KMS-11 (cell line): ENCODE data around the gene AUTS2.

Experiments used
- H2AFZ ChIP-seq: fragments of 200-600 bp; sonication (generic); 2 replicates; pipeline ENCODE4 v1.6.1; 2016; ENCODE audit warnings: antibody characterized with exemption, mixed run types, low read depth
- H3K27ac ChIP-seq: fragments of 200-600 bp; sonication (generic); 2 replicates; pipeline ENCODE4 v1.6.1; 2016; ENCODE audit warnings: mild to moderate bottlenecking, mixed run types
- H3K27me3 ChIP-seq: fragments of 200-600 bp; sonication (generic); 2 replicates; pipeline ENCODE4 v1.6.1; 2017; ENCODE audit warnings: mild to moderate bottlenecking, low read depth, mixed run types, moderate library complexity; ENCODE audit not compliant: insufficient read depth
- H3K36me3 ChIP-seq: fragments of 200-600 bp; sonication (generic); 2 replicates; pipeline ENCODE4 v1.6.1; 2017; ENCODE audit warnings: mild to moderate bottlenecking, mixed run types; ENCODE audit not compliant: insufficient read depth
- H3K4me1 ChIP-seq: fragments of 200-600 bp; sonication (generic); 2 replicates; pipeline ENCODE4 v1.6.1; 2016; ENCODE audit warnings: mild to moderate bottlenecking, low read depth, mixed run types; ENCODE audit not compliant: poor library complexity, severe bottlenecking
- H3K4me2 ChIP-seq: fragments of 200-600 bp; sonication (generic); 2 replicates; pipeline ENCODE4 v1.7.0; 2016; ENCODE audit warnings: mild to moderate bottlenecking, mixed run types
- H3K4me3 ChIP-seq: fragments of 200-600 bp; sonication (generic); IDR thresholded peaks from 2 replicates; pipeline ENCODE4 v1.6.1; 2017; ENCODE audit warnings: low read depth, low read length, mixed read lengths; ENCODE audit not compliant: insufficient read depth
- H3K79me2 ChIP-seq: fragments of 200-600 bp; sonication (generic); 2 replicates; pipeline ENCODE4 v1.6.1; 2016; ENCODE audit warnings: low read depth, mixed run types; ENCODE audit not compliant: insufficient read depth
- H3K9ac ChIP-seq: fragments of 200-600 bp; sonication (generic); 2 replicates; pipeline ENCODE4 v1.6.1; 2016; ENCODE audit warnings: mild to moderate bottlenecking, mixed run types
- H4K20me1 ChIP-seq: fragments of 200-600 bp; sonication (generic); 2 replicates; pipeline ENCODE4 v1.6.1; 2016; ENCODE audit warnings: mild to moderate bottlenecking, mixed run types; ENCODE audit not compliant: insufficient read depth
- CTCF ChIP-seq: fragments of 200-600 bp; sonication (generic); conservative IDR thresholded peaks from 2 replicates; pipeline ENCODE4 v1.6.1; 2017; ENCODE audit warnings: low read depth, mild to moderate bottlenecking, antibody characterized with exemption, low read length, moderate library complexity, mixed read lengths

The AUTS2 gene

GRCh38 chr7:70487428-70487827 is 889.2 kb downstream of the AUTS2 start:
- Histone ChIP-seq H3K27ac (no peak overlapping the region), H3K4me3 (no peak overlapping the region), H2AFZ (no peak overlapping the region), H3K4me1 (peaks cover 4% of the 10 kb centered on the region), H3K79me2 (no peaks in the 10 kb centered on the region), H3K36me3 (no peaks in the 10 kb centered on the region), H3K4me2 (no peak overlapping the region), H3K9ac (no peak overlapping the region), H3K27me3 (no peaks in the 10 kb centered on the region), H4K20me1 (no peaks in the 10 kb centered on the region)
- no peak for TF ChIP-seq CTCF

- Histone ChIP-seq H4K20me1 (no peaks in the 10 kb centered on the region), H3K79me2 (no peaks in the 10 kb centered on the region), H3K27ac (no peak overlapping the region), H2AFZ (no peak overlapping the region), H3K9ac (no peak overlapping the region), H3K27me3 (no peaks in the 10 kb centered on the region), H3K4me2 (no peak overlapping the region), H3K4me3 (no peak overlapping the region), H3K4me1 (peaks cover 4% of the 10 kb centered on the region), H3K36me3 (no peaks in the 10 kb centered on the region)
- no peak for TF ChIP-seq CTCF
These were observed 889.6 kb downstream of the AUTS2 start for GRCh38 chr7:70487886-70488285.

- no peaks in the 10 kb centered on the region for H4K20me1 ChIP-seq
- H3K27ac ChIP-seq: no peak overlapping the region
- no peak for TF ChIP-seq CTCF
- H3K9ac ChIP-seq: no peak overlapping the region
- no peaks in the 10 kb centered on the region for H3K79me2 ChIP-seq
- H3K4me3 ChIP-seq: no peak overlapping the region
- peaks cover 4% of the 10 kb centered on the region for H3K4me1 ChIP-seq
- H3K27me3 ChIP-seq: no peaks in the 10 kb centered on the region
- H3K36me3 ChIP-seq: no peaks in the 10 kb centered on the region
- no peak overlapping the region for H2AFZ ChIP-seq
- H3K4me2 ChIP-seq: no peak overlapping the region
These were observed 891.5 kb downstream of the AUTS2 start for GRCh38 chr7:70489813-70490212.

- peaks cover 4% of the 10 kb centered on the region for H3K4me1 ChIP-seq
- no peaks in the 10 kb centered on the region for H3K27me3 ChIP-seq
- H2AFZ ChIP-seq: no peak overlapping the region
- no peak overlapping the region for H3K4me3 ChIP-seq
- no peak for TF ChIP-seq CTCF
- H3K27ac ChIP-seq: no peak overlapping the region
- H4K20me1 ChIP-seq: no peaks in the 10 kb centered on the region
- no peak overlapping the region for H3K4me2 ChIP-seq
- H3K79me2 ChIP-seq: no peaks in the 10 kb centered on the region
- H3K36me3 ChIP-seq: no peaks in the 10 kb centered on the region
- no peak overlapping the region for H3K9ac ChIP-seq
These were observed 894.4 kb downstream of the AUTS2 start for GRCh38 chr7:70492625-70493024.
